AG04449 (cell line): ENCODE results near the gene ZCCHC14.

ENCODE experiments used
- CTCF ChIA-PET: fragments of 350-600 bp; formaldehyde crosslinking; extraction: SDS; loops from one replicate; lab custom pipeline; 2021; ENCODE audit warnings: antibody characterized with exemption; lab: Yijun Ruan, JAX
- POLR2A ChIA-PET: fragments of 400-600, 350-600 bp; formaldehyde crosslinking; extraction: SDS; loops from one replicate; lab custom pipeline; 2020; ENCODE audit warnings: antibody characterized with exemption, inconsistent platforms; lab: Yijun Ruan, JAX
- DNase-seq: peaks from one replicate; pipeline ENCODE4 v3.0.0-alpha.2; 2010; ENCODE audit warnings: low read depth, low spot score
- H3K4me3 ChIP-seq: 2 replicates; pipeline ENCODE4 v1.5.1; 2011; ENCODE audit warnings: low read depth, mild to moderate bottlenecking, control low read depth, low read length
- CTCF ChIP-seq: IDR thresholded peaks from one replicate; pipeline ENCODE4 v1.5.1; 2011; ENCODE audit warnings: mild to moderate bottlenecking, moderate library complexity, low read length, control low read depth, inconsistent platforms; ENCODE audit not compliant: insufficient read depth; ENCODE audit errors: missing control alignments

The ZCCHC14 gene

GRCh38 chr16:87474017-87474416 is 18.8 kb downstream of the ZCCHC14 start:
- CTCF ChIA-PET, result interaction anchor here (0.9 to 1.1 kb wide), 2 partner anchors 9 to 35 kb away, joined by 3 read pairs; no protein-coding TSS in a partner anchor
- POLR2A ChIA-PET, result no interaction called here

GRCh38 chr16:87472935-87473334 is 19.9 kb downstream of the ZCCHC14 start:
- no peak for DNase-seq
- no peak overlapping the region for H3K4me3 ChIP-seq
- no peak for TF ChIP-seq CTCF
- ChIA-PET CTCF (interaction anchor here (0.6 kb wide), 1 partner anchor 13 kb away, joined by 4 read pairs; no protein-coding TSS in a partner anchor), POLR2A (no interaction called here)

More at GRCh38 chr16:87474017-87474416, 18.8 kb downstream of the ZCCHC14 start:
- no peak for DNase-seq
- TF ChIP-seq CTCF, result no peak
- no peak overlapping the region for H3K4me3 ChIP-seq

- TF ChIP-seq CTCF, result no peak
- no peak for DNase-seq
- ChIA-PET CTCF (interaction anchor here (0.6 to 1.5 kb wide), 2 partner anchors 13 to 40 kb away, joined by 3 to 4 read pairs; no protein-coding TSS in a partner anchor), POLR2A (no interaction called here)
- H3K4me3 ChIP-seq, result no peak overlapping the region
These were observed 20.6 kb downstream of the ZCCHC14 start for GRCh38 chr16:87472142-87472778.

- CTCF ChIA-PET, result interaction anchor here (0.6 to 1.5 kb wide), 5 partner anchors 11 to 164 kb away, joined by 3 to 5 read pairs (median 4); no protein-coding TSS in a partner anchor
- DNase-seq, result no peak
- no peak overlapping the region for H3K4me3 ChIP-seq
- POLR2A ChIA-PET, result no interaction called here
- no peak for TF ChIP-seq CTCF
These were observed 21.3 kb downstream of the ZCCHC14 start for GRCh38 chr16:87471278-87472141.

- ChIA-PET POLR2A (no interaction called here), CTCF (interaction anchor here (0.9 to 1.5 kb wide), 2 partner anchors 9 to 53 kb away, joined by 4 to 5 read pairs; no protein-coding TSS in a partner anchor)
These were observed 22.5 kb downstream of the ZCCHC14 start for GRCh38 chr16:87470332-87470731.

More at GRCh38 chr16:87470332-87470731, 22.5 kb downstream of the ZCCHC14 start:
- DNase-seq, result no peak
- no peak overlapping the region for H3K4me3 ChIP-seq
- TF ChIP-seq CTCF, result no peak
